ENCODE measurements around the gene SFT2D1.

Gene SFT2D1

GRCh38 chr6:166382500-166382932 lies 40.2 kb upstream of the SFT2D1 start:
- WGBS (ENCODE audit: extremely low coverage, insufficient coverage, insufficient read length): no CpG with 5 or more reads among the region's 46 CpGs
- Histone ChIP-seq H3K9ac (ENCODE audit: low read length) (no peak overlapping the region), H3K4me1 (ENCODE audit: control insufficient read depth in 1 of 2, insufficient read depth in 2 of 2, low read length in 2 of 2) (peaks cover 0 to 4% of the 10 kb centered on the region in 2 experiments), H3K4me2 (ENCODE audit: low read length) (peak overlapping the region; percentile 100), H4K8ac (ENCODE audit: low read depth, low read length) (peak overlapping the region; percentile 30), H2BK5ac (ENCODE audit: low read depth, low read length, poor library complexity) (no peak overlapping the region), H3K4ac (ENCODE audit: low read depth, low read length) (no peak overlapping the region), H3K9me3 (ENCODE audit: insufficient read depth, low read depth, low read length) (no peaks in the 10 kb centered on the region), H2AFZ (ENCODE audit: insufficient read depth, low read length, poor library complexity) (peak overlapping the region; percentile 53), H2BK12ac (ENCODE audit: low read length) (no peak overlapping the region), H4K91ac (ENCODE audit: low read depth, low read length) (no peak overlapping the region), H3K18ac (ENCODE audit: low read length) (no peak overlapping the region), H3K36me3 (ENCODE audit: control insufficient read depth in 1 of 2, insufficient read depth in 2 of 2, low read length in 2 of 2) (no peaks in the 10 kb centered on the region), H3K27ac (ENCODE audit: low read depth, low read length) (no peak overlapping the region), H2BK120ac (ENCODE audit: insufficient read depth, low read length, poor library complexity) (no peak overlapping the region), H3K79me1 (ENCODE audit: low read length) (peaks cover 2% of the 10 kb centered on the region), H3K23ac (ENCODE audit: low read length) (no peak overlapping the region), H3K4me3 (ENCODE audit: low read depth, low read length) (peak overlapping the region; percentile 75), H3K79me2 (ENCODE audit: control insufficient read depth, insufficient read depth, low read length, poor library complexity) (no peaks in the 10 kb centered on the region), H3K14ac (ENCODE audit: low read length) (peak overlapping the region; percentile 11), H2AK5ac (ENCODE audit: low read length) (no peak overlapping the region), H4K12ac (ENCODE audit: low read depth, low read length) (no peak overlapping the region), H3K27me3 (ENCODE audit: insufficient read depth, low read length) (no peaks in the 10 kb centered on the region)
- DNase-seq: no peak

GRCh38 chr6:166381733-166382499 lies 39.6 kb upstream of the SFT2D1 start:
- H3K18ac ChIP-seq (ENCODE audit: low read length): no peak overlapping the region
- H3K4me1 ChIP-seq (ENCODE audit: control insufficient read depth in 1 of 2, insufficient read depth in 2 of 2, low read length in 2 of 2): peaks cover 0 to 4% of the 10 kb centered on the region in 2 experiments
- H2AK5ac ChIP-seq (ENCODE audit: low read length): no peak overlapping the region
- no peaks in the 10 kb centered on the region for H3K36me3 ChIP-seq (ENCODE audit: control insufficient read depth in 1 of 2, insufficient read depth in 2 of 2, low read length in 2 of 2)
- H3K4ac ChIP-seq (ENCODE audit: low read depth, low read length): no peak overlapping the region
- H3K79me1 ChIP-seq (ENCODE audit: low read length): peaks cover 2% of the 10 kb centered on the region
- DNase-seq: peak; percentile 84 to 90
- H4K8ac ChIP-seq (ENCODE audit: low read depth, low read length): no peak overlapping the region
- H3K27ac ChIP-seq (ENCODE audit: low read depth, low read length): no peak overlapping the region
- no peak overlapping the region for H3K14ac ChIP-seq (ENCODE audit: low read length)
- no peak overlapping the region for H2BK120ac ChIP-seq (ENCODE audit: insufficient read depth, low read length, poor library complexity)
- H2BK12ac ChIP-seq (ENCODE audit: low read length): no peak overlapping the region
- peak overlapping the region; percentile 100 for H3K4me2 ChIP-seq (ENCODE audit: low read length)
- H2AFZ ChIP-seq (ENCODE audit: insufficient read depth, low read length, poor library complexity): peak overlapping the region; percentile 89
- no CpG with 5 or more reads among the region's 49 CpGs for WGBS (ENCODE audit: extremely low coverage, insufficient coverage, insufficient read length)
- H4K12ac ChIP-seq (ENCODE audit: low read depth, low read length): no peak overlapping the region
- peak overlapping the region; percentile 75 for H3K4me3 ChIP-seq (ENCODE audit: low read depth, low read length)
- H4K91ac ChIP-seq (ENCODE audit: low read depth, low read length): no peak overlapping the region
- no peaks in the 10 kb centered on the region for H3K9me3 ChIP-seq (ENCODE audit: insufficient read depth, low read depth, low read length)
- H2BK5ac ChIP-seq (ENCODE audit: low read depth, low read length, poor library complexity): no peak overlapping the region
- no peak overlapping the region for H3K23ac ChIP-seq (ENCODE audit: low read length)
- H3K27me3 ChIP-seq (ENCODE audit: insufficient read depth, low read length): no peaks in the 10 kb centered on the region
- H3K9ac ChIP-seq (ENCODE audit: low read length): peak overlapping the region; percentile 35
- H3K79me2 ChIP-seq (ENCODE audit: control insufficient read depth, insufficient read depth, low read length, poor library complexity): no peaks in the 10 kb centered on the region

- Histone ChIP-seq H4K91ac (ENCODE audit: low read depth, low read length) (no peak overlapping the region), H3K9me3 (ENCODE audit: insufficient read depth, low read depth, low read length) (no peaks in the 10 kb centered on the region), H3K4ac (ENCODE audit: low read depth, low read length) (no peak overlapping the region), H2AFZ (ENCODE audit: insufficient read depth, low read length, poor library complexity) (no peak overlapping the region), H3K79me2 (ENCODE audit: control insufficient read depth, insufficient read depth, low read length, poor library complexity) (no peaks in the 10 kb centered on the region), H3K79me1 (ENCODE audit: low read length) (peaks cover 2% of the 10 kb centered on the region), H2BK12ac (ENCODE audit: low read length) (no peak overlapping the region), H4K8ac (ENCODE audit: low read depth, low read length) (no peak overlapping the region), H3K27ac (ENCODE audit: low read depth, low read length) (no peak overlapping the region), H3K23ac (ENCODE audit: low read length) (no peak overlapping the region), H2BK120ac (ENCODE audit: insufficient read depth, low read length, poor library complexity) (no peak overlapping the region), H4K12ac (ENCODE audit: low read depth, low read length) (no peak overlapping the region), H3K4me2 (ENCODE audit: low read length) (peak overlapping the region; percentile 100), H3K14ac (ENCODE audit: low read length) (no peak overlapping the region), H2BK5ac (ENCODE audit: low read depth, low read length, poor library complexity) (no peak overlapping the region), H2AK5ac (ENCODE audit: low read length) (no peak overlapping the region), H3K36me3 (ENCODE audit: control insufficient read depth in 1 of 2, insufficient read depth in 2 of 2, low read length in 2 of 2) (no peaks in the 10 kb centered on the region), H3K9ac (ENCODE audit: low read length) (no peak overlapping the region), H3K18ac (ENCODE audit: low read length) (no peak overlapping the region), H3K27me3 (ENCODE audit: insufficient read depth, low read length) (no peaks in the 10 kb centered on the region), H3K4me3 (ENCODE audit: low read depth, low read length) (no peak overlapping the region), H3K4me1 (ENCODE audit: control insufficient read depth in 1 of 2, insufficient read depth in 2 of 2, low read length in 2 of 2) (peaks cover 0 to 4% of the 10 kb centered on the region in 2 experiments)
- WGBS (ENCODE audit: extremely low coverage, insufficient coverage, insufficient read length): no CpG with 5 or more reads among the region's 6 CpGs
- DNase-seq: no peak
Measured at GRCh38 chr6:166381381-166381732, 39.0 kb upstream of the SFT2D1 start.

GRCh38 chr6:166379800-166380199 lies 37.5 kb upstream of the SFT2D1 start:
- no peak overlapping the region for H2BK12ac ChIP-seq (ENCODE audit: low read length)
- H3K18ac ChIP-seq (ENCODE audit: low read length): no peak overlapping the region
- H4K8ac ChIP-seq (ENCODE audit: low read depth, low read length): no peak overlapping the region
- H3K27ac ChIP-seq (ENCODE audit: low read depth, low read length): no peak overlapping the region
- H3K9me3 ChIP-seq (ENCODE audit: insufficient read depth, low read depth, low read length): no peaks in the 10 kb centered on the region
- no CpG with 5 or more reads among the region's 4 CpGs for WGBS (ENCODE audit: extremely low coverage, insufficient coverage, insufficient read length)
- H3K14ac ChIP-seq (ENCODE audit: low read length): no peak overlapping the region
- no peak overlapping the region for H2BK120ac ChIP-seq (ENCODE audit: insufficient read depth, low read length, poor library complexity)
- H3K4me1 ChIP-seq (ENCODE audit: control insufficient read depth in 1 of 2, insufficient read depth in 2 of 2, low read length in 2 of 2): peaks cover 0 to 4% of the 10 kb centered on the region in 2 experiments
- H3K27me3 ChIP-seq (ENCODE audit: insufficient read depth, low read length): no peaks in the 10 kb centered on the region
- peaks cover 2% of the 10 kb centered on the region for H3K79me1 ChIP-seq (ENCODE audit: low read length)
- H2AFZ ChIP-seq (ENCODE audit: insufficient read depth, low read length, poor library complexity): no peak overlapping the region
- H3K9ac ChIP-seq (ENCODE audit: low read length): no peak overlapping the region
- no peak overlapping the region for H3K4me3 ChIP-seq (ENCODE audit: low read depth, low read length)
- H4K91ac ChIP-seq (ENCODE audit: low read depth, low read length): no peak overlapping the region
- H3K4ac ChIP-seq (ENCODE audit: low read depth, low read length): no peak overlapping the region
- no peak overlapping the region for H2AK5ac ChIP-seq (ENCODE audit: low read length)
- no peak overlapping the region for H3K23ac ChIP-seq (ENCODE audit: low read length)
- no peak overlapping the region for H2BK5ac ChIP-seq (ENCODE audit: low read depth, low read length, poor library complexity)
- H3K4me2 ChIP-seq (ENCODE audit: low read length): no peak overlapping the region
- no peak for DNase-seq
- no peak overlapping the region for H4K12ac ChIP-seq (ENCODE audit: low read depth, low read length)
- H3K36me3 ChIP-seq (ENCODE audit: control insufficient read depth in 1 of 2, insufficient read depth in 2 of 2, low read length in 2 of 2): no peaks in the 10 kb centered on the region
- no peaks in the 10 kb centered on the region for H3K79me2 ChIP-seq (ENCODE audit: control insufficient read depth, insufficient read depth, low read length, poor library complexity)
